ENCODE data around the gene IL20RA.

IL20RA gene

GRCh38 chr6:136989571-136990241, 55.1 kb downstream of the IL20RA start:
- peak overlapping the region; percentile 32 for H3K4me3 ChIP-seq (ENCODE audit: low read length)
- TF ChIP-seq CTCF (IDR thresholded peaks at IDR 0.05; ENCODE audit: insufficient read depth, low read depth, low read length, missing control alignments): no peak
- no peak for DNase-seq (ENCODE audit: low read depth)

GRCh38 chr6:136987526-136987925, 57.2 kb downstream of the IL20RA start:
- peak; percentile 67 for DNase-seq (ENCODE audit: low read depth)
- no peak for TF ChIP-seq CTCF (IDR thresholded peaks at IDR 0.05; ENCODE audit: insufficient read depth, low read depth, low read length, missing control alignments)
- H3K4me3 ChIP-seq (ENCODE audit: low read length): no peak overlapping the region

GRCh38 chr6:136985502-136985901, 59.3 kb downstream of the IL20RA start:
- no peak overlapping the region for H3K4me3 ChIP-seq (ENCODE audit: low read length)
- no peak for TF ChIP-seq CTCF (IDR thresholded peaks at IDR 0.05; ENCODE audit: insufficient read depth, low read depth, low read length, missing control alignments)
- no peak for DNase-seq (ENCODE audit: low read depth)

GRCh38 chr6:136984578-136984977, 60.2 kb downstream of the IL20RA start:
- TF ChIP-seq CTCF (IDR thresholded peaks at IDR 0.05; ENCODE audit: insufficient read depth, low read depth, low read length, missing control alignments): no peak
- H3K4me3 ChIP-seq (ENCODE audit: low read length): no peak overlapping the region
- no peak for DNase-seq (ENCODE audit: low read depth)

GRCh38 chr6:136983687-136984086, 61.1 kb downstream of the IL20RA start:
- DNase-seq (ENCODE audit: low read depth): no peak
- no peak for TF ChIP-seq CTCF (IDR thresholded peaks at IDR 0.05; ENCODE audit: insufficient read depth, low read depth, low read length, missing control alignments)
- no peak overlapping the region for H3K4me3 ChIP-seq (ENCODE audit: low read length)

- peak; percentile 38 for DNase-seq (ENCODE audit: low read depth)
- TF ChIP-seq CTCF (IDR thresholded peaks at IDR 0.05; ENCODE audit: insufficient read depth, low read depth, low read length, missing control alignments): no peak
- no peak overlapping the region for H3K4me3 ChIP-seq (ENCODE audit: low read length)
Observed at GRCh38 chr6:136982928-136983327, 61.8 kb downstream of the IL20RA start.

GRCh38 chr6:136980070-136980469, 64.7 kb downstream of the IL20RA start:
- H3K4me3 ChIP-seq (ENCODE audit: low read length): no peak overlapping the region
- TF ChIP-seq CTCF (IDR thresholded peaks at IDR 0.05; ENCODE audit: insufficient read depth, low read depth, low read length, missing control alignments): no peak
- no peak for DNase-seq (ENCODE audit: low read depth)

All from epithelial cell of esophagus (primary cell).